Measurements from ENCODE around the gene CAMSAP2.
"Not testable (repeated sequence)": the region's sequence is repeated elsewhere in the genome, so short reads cannot be mapped to it uniquely, and the experiment has no call there.

CAMSAP2 gene

GRCh38 chr1:200738949-200739651, 407 bp downstream of the CAMSAP2 start:
- DNase-seq (ENCODE audit: low read depth in 2 of 2), result peak; percentile 19 to 37

- no peak for DNase-seq (ENCODE audit: low read depth in 2 of 2)
Measured at GRCh38 chr1:200739702-200740570, 1.2 kb downstream of the CAMSAP2 start.

DNA sequence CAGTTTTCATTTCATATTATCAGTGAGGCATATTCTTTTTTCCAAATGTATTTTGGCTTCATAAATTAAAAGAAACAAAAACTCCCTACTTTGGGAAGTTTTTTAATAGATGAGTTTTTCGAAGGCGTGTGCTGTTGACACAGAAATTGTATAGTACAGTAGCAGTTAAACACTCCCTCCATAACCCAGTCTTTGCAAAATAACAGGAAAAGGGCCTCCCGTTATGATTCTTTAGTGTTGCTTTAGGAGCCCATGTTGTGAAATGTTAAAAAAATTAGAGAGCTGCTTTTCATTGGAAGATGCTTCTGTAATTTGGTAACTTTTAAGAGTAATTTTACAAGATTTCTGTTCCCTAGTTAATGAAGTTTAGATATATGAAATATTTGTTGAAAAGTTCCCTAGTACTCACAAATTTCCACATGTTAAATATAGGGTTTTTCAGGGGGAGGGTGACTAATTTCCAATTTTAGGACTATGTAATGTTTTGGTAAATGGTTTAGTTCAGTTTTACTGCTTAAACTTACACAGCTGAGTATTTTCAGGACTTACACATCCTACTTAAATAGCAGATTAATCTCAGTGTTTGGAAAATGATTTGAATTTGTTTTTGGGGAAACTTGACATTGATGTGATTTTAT, 2.0 kb downstream of the CAMSAP2 start:
- no peak for DNase-seq (ENCODE audit: low read depth in 2 of 2)

DNA sequence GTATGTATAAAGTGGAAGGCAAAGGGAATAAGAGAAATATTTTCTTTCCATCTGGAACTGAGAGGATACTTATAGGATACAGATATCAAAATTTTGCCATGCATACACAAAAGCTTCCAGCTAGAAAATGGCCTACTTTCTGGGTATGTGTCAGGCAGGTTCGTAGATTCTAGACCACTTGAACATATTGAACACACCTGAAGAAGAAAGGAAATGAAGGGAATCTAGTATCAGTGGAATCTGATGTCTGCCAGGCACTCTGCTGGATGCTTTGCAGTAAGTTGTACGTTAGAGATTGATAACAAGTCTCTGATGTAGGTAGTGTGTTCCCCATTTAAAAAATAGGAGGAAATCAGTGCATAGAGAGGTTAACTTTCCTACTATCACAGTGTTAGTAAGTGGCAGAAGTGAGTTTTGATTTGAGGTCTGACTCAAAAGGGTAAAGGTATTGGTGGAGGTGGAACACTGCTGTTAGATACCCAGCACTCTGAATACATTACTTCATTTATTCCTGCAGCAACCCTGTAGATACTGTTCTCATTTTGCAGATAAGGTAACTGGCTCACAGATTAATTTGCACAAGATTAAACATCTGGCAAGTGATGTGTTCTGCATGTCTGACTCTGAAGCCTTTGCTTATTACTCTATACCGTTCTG, 3.0 kb downstream of the CAMSAP2 start:
- DNase-seq (ENCODE audit: low read depth in 2 of 2), result no peak

DNA sequence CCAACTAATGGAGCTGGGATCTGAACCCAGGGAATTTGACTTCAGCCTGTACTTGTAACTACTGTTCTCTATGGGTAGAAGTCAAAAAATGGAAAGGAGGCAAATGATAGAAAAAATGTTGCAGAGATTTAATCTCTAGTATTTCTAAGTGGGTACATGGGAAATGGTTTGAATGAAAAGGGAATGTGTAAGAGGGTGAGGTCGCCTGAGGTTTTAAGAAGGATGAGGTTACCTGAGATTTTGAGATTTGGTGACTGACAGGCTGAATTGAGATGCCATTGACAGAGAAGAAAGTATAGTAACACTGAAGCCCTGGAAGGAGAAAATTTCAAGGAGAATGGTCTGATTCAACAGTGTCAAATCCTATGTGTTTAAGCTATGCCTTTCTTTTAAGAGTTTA, 5.5 kb downstream of the CAMSAP2 start:
- DNase-seq (ENCODE audit: low read depth in 2 of 2), result no peak

DNA sequence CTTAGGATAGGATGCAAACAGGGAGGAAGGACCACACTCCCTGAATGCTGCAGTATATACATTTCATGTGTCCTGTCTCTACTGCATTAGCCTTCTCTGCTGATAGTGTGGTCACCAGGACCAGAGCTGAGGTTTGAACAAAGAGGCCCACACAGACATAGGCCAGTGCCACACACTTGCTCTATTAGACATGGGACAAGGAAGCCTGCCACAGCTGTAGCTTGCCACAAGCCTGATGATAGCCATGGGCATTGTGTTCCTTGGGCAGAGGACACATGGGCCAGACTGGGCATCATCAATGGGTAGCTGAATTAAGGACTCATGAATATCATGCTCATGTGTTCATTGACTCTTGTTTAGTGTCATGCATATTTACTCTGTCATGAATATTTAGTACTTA, 10.4 kb downstream of the CAMSAP2 start:
- DNase-seq (ENCODE audit: low read depth in 2 of 2), result no peak

DNA sequence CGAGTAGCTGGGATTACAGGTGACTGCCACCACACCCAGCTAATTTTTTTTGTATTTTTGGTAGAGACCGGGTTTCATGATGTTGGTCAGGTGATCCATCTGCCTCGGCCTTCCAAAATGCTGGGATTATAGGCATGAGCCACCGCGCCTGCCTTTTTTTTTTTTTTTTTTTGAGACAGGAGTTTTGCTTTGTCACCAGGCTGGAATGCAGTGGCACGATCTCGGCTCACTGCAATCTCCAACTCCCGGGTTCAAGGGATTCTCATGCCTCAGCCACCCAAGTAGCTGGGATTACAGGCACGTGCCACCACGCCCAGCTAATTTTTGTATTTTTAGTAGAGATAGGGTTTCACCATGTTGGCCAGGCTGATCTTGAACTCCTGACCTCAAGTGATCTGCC, 12.1 kb downstream of the CAMSAP2 start:
- not testable (repeated sequence) for DNase-seq (ENCODE audit: low read depth in 2 of 2)

- DNase-seq (ENCODE audit: low read depth in 2 of 2), result no peak
Measured at GRCh38 chr1:200751717-200752116, 13.0 kb downstream of the CAMSAP2 start.

DNA sequence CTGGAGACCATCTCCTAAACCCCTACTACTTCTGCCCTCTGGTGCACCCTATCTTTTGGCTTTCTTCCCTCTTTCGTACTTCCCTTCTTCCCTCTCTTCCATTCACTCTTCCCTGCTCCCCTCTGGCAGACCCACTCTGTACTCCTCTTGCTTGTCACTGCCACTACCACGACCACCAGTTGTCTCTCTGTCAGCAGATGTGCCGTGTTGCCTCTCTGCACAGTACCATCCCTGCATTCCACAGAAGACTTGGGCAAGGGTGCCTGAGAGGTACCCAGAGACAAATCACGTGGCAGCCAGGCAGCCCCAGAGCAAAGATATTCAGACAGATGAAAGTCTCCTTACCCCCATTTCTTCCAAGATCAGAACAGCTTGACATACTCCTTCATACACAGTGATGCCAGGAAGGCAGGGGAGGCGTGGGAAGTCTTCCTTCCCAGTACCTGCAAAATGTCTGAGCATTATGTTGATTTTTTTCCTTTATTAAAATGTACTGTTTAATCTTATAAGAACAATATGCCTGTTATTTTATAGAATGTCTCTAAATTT, 15.0 kb downstream of the CAMSAP2 start:
- DNase-seq (ENCODE audit: low read depth in 2 of 2), result no peak

DNA sequence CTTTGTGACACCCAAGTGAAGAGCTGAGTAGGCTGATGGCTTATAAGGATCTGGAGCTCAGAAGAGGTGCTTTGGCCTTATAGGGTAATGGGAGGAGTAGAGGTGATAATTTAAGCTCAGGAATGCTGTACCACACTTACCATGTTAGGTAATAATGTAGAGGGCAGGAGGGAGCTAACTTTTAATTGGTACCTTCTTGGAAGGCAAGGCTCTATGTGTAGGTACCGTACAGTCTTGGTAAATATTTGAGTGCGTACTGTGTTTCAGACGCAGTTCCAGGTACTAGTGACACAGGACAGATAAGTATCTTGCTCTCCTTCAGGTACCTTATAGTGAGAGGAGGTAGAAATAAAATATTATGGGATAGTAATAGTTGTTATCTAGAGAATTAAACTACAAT, 16.8 kb downstream of the CAMSAP2 start:
- DNase-seq (ENCODE audit: low read depth in 2 of 2), result no peak

- DNase-seq (ENCODE audit: low read depth in 2 of 2), result no peak
Measured at GRCh38 chr1:200762089-200762488, 23.4 kb downstream of the CAMSAP2 start.

DNA sequence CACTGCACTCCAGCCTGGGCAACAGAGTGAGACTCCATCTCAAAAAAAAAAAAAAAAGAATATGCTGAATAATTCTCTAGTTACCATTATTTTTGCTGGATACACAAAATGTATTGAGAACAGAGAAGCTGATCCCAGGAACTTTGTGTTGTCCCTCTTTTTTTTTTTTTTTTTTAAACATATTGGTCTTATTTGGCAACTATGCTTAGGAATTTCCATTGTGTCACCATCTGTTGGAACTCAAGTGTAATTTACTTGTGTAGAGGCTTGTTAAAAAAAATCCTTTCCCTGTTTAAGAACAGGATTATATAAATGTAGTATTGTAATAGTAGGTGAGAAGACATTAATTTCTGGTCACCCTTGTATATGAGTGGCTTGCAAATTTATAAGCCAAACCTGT, 28.6 kb downstream of the CAMSAP2 start:
- no peak for DNase-seq (ENCODE audit: low read depth in 2 of 2)

- no peak for DNase-seq (ENCODE audit: low read depth in 2 of 2)
Measured at GRCh38 chr1:200771625-200772555, 33.2 kb downstream of the CAMSAP2 start.

DNA sequence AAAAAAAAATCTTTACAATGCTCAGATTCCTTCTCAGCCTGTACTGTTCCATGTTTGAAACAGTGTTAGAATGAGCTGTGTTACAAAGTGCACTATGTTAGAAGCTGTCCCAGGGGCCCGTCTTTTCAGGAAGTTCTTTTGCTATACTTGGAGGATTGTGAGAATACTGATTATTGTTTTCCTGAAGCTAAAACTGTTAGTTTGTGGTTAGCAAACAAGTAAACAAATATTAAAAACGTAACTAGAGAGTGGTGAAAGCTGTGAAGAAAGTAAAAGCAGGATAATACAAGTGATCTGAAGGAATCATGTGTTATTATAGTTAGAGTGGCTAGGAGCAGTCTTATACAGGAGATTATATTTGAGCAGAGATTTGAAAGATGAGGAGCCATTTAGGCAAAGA, 35.6 kb downstream of the CAMSAP2 start:
- no peak for DNase-seq (ENCODE audit: low read depth in 2 of 2)

GRCh38 chr1:200774735-200775444, 36.2 kb downstream of the CAMSAP2 start:
- no peak for DNase-seq (ENCODE audit: low read depth in 2 of 2)

GRCh38 chr1:200775850-200776249, 37.2 kb downstream of the CAMSAP2 start:
- no peak for DNase-seq (ENCODE audit: low read depth in 2 of 2)

DNA sequence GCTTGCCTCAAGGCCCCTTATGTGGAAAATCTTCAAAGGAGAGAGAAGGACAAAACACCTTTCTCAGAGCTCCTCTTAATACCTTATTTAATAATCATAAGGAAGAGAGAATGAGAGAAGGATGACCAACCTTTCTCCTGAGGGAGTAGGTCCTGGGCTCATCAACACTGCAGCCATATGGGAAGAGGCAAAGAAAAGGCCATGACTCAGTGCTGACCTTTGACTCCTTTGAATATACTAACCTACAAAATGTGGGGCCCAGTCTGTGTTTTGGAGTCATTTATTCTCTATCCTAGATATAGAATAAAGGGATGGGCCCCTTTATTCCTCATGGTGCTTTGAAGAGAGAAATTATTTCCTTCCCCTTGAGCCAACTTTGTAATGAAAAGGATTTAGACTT, 38.3 kb downstream of the CAMSAP2 start:
- no peak for DNase-seq (ENCODE audit: low read depth in 2 of 2)

DNA sequence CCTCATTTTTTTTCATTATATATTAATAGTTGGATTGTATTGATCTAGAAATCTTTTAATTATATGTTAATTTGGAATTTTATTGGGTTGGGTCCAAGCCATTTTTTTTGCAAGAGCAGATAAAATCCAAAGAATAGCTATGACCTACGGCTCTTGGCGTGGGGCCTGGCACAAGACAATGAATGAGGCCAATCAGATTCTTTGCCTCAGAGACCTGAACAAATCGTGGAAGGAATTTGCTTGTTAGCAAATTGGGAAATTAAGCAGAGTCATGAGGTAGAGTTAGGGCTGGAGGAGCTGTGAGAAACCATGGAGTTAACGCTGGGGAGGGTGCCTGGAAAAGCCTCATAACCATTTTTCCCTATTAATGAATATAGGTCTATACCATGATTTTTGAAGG, 40.1 kb downstream of the CAMSAP2 start:
- DNase-seq (ENCODE audit: low read depth in 2 of 2), result no peak

GRCh38 chr1:200779326-200779725, 40.6 kb downstream of the CAMSAP2 start:
- no peak for DNase-seq (ENCODE audit: low read depth in 2 of 2)

Data from stimulated activated CD4-positive, alpha-beta T cell treated with anti-CD3 and anti-CD28 coated beads, Interleukin-4, amount 100 ng/mL, for 48 hours (primary cell).